ENCODE measurements around the gene PAN2.
"Not testable (repeated sequence)": the region's sequence is repeated elsewhere in the genome, so short reads cannot be mapped to it uniquely, and the experiment has no call there.

Gene PAN2

GRCh38 chr12:56339158-56339422 lies 5.3 kb upstream of the PAN2 start:
- DNase-seq: no peak

DNA sequence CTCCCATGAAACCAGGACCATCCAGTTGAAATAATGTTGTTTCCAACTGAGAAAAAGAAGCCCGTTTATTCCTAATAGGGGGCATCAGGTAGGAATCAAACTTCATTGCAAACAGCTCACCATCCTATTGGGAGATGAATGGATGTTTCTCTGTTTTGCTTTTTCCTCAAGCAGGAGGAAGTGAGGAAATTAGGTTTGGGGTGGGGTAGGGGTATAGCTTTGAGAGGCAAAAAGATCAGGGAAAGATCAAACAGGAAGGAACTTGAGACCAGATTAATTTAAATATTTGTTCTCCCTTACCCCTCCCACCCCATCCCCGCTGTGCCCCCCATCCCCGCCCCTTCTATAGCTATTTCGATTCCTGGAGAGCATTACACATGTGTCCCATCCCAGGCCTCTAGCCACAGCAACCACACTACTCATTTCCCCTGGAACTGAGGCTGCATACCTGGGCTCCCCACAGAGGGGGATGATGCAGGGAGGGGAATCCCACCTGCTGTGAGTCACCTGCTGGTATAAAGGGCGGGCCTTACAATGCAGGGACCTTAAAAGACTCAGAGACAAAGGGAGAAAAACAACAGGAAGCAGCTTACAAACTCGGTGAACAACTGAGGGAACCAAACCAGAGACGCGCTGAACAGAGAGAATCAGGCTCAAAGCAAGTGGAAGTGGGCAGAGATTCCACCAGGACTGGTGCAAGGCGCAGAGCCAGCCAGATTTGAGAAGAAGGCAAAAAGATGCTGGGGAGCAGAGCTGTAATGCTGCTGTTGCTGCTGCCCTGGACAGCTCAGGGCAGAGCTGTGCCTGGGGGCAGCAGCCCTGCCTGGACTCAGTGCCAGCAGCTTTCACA lies 4.7 kb upstream of the PAN2 start, which contains the start of gene IL23A:
Gene IL23A (plus strand): TSS at position 577 of the 850 bp plus-strand sequence. CDS start 161 bp downstream, at position 738.
- no peak for DNase-seq

GRCh38 chr12:56337753-56338251 lies 4.0 kb upstream of the PAN2 start:
- DNase-seq: no peak

- no peak for DNase-seq
Observed at GRCh38 chr12:56336361-56337167, 2.8 kb upstream of the PAN2 start.

DNA sequence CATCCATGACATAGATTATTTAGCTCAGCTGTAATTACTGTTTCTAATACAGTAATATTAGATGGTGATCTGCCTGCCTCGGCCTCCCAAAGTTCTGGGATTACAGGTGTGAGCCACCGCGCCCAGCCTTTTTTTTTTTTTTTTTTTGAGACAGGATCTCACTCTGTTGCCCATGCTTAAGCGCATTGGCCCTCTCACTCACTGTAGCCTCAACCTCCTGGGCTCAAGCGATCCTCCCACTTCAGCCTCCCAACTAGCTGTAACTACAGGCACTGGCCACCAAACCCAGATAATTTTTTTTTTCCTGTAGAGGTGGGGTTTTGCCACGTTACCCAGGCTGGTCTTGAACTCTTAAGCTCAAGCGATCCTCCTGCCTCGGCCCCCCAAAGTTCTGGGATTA lies 1.7 kb upstream of the PAN2 start:
- DNase-seq: not testable (repeated sequence)

GRCh38 chr12:56334490-56334793 lies 642 bp upstream of the PAN2 start:
- DNase-seq: no peak

DNA sequence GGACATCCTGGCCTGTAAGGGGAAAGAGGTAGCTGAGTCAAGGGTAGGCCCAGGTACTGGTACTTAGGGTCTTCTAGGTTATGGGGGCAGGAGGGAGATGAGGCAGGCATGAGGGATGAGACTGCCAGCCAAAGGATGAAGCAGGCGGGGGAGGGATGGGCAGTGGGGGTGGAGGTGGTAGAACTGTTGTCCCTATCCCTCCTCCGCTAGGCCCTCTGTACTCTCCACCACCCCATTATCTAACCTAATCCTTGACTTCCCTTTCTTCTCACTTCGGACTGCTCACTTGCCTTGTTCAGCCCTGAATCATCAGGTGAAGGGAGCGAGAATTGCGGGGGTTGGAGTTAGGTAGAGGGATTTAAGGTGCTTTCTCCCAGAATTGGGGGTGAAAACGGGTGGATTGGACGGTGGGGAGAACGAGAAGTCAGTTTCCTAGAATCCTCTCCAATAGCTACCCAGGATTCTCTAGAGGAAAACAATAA lies 562 bp downstream of the PAN2 start:
- no peak for DNase-seq

DNA sequence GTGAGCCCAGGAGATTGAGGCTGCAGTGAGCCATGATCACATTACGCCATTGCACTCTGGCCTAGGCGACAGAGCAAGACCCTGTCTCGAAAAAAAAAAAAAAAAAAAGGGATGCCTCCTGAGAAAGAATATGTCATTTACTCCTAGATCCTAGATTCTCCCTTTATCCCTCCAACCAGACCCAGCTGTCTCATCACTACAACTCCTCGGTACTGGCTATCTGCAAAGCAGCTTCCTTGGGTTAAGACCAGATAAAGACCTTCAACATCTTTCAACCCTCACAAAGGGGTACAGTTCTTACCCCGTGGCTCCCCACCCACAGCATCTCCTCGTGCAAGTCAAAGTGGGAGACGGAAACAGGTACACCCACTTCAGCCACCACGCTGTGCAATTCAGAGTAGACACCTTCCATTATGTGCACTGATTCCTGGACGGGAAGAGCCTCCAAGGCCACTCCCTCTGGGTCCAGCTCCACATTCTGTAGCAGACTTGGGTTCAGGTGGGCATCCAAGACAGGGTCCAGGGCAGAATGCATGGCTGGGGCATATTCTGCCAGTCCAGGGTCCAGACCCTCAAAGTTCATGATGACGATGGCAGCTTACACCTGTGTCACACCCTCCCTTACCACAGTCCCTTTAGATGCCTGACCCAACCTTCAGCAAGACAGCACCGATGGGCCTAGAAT lies 1.1 kb downstream of the PAN2 start:
- DNase-seq: no peak

- DNase-seq: no peak
Observed at GRCh38 chr12:56330936-56331490, 2.8 kb downstream of the PAN2 start.

DNA sequence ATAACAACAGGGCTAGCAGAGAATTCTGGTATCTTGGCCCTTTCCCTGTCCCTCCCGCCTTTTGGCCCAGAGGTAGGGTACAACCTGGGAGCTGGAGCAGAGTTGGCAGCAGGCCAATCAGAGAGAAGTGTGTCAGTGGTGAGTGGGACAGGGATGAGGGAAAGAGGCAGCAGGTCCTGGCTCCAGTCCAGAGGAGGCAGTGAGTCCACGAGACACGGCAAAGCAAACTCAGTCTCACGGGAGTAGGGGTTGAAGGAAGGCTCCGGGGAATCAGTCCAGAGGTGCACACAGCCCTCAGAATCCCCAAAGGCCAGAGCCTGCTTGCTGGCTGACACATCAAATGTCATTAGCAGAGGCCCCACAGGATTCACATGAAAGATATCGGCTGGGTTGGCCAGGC lies 7.3 kb downstream of the PAN2 start:
- DNase-seq: no peak

- DNase-seq: no peak
Observed at GRCh38 chr12:56326126-56326525, 7.7 kb downstream of the PAN2 start.

GRCh38 chr12:56324206-56324605 lies 9.6 kb downstream of the PAN2 start:
- no peak for DNase-seq

GRCh38 chr12:56321610-56322009 lies 12.2 kb downstream of the PAN2 start:
- DNase-seq: not testable (repeated sequence)

DNA sequence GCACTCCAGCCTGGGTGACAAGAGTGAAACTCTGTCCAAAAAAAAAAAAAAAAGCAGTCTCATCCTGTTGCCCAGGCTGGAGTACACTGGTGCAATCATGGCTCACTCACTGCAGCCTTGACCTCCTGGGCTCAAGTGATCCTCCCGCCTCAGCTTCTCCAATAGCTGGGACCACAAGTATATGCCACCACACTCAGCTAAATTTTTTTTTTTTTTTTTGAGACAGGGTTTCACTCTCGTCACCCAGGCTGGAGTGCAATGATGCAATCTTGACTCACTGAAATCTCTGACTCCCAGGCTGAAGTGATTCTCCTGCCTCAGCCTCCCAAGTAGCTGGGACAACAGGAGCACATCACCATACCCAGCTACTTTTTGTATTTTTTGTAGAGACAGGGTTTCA lies 12.8 kb downstream of the PAN2 start:
- DNase-seq: no peak

- no peak for DNase-seq
Observed at GRCh38 chr12:56317675-56318074, 16.1 kb downstream of the PAN2 start.

GRCh38 chr12:56315622-56316473 lies 18.0 kb downstream of the PAN2 start, which contains the start of gene CNPY2:
Gene CNPY2, minus strand, starts transcription at chr12:56315988. Its CDS starts 771 bp downstream, at chr12:56315217.
- peak; percentile 43 for DNase-seq

GRCh38 chr12:56315249-56315621 lies 18.6 kb downstream of the PAN2 start:
- DNase-seq: no peak

GRCh38 chr12:56311003-56311402 lies 22.8 kb downstream of the PAN2 start:
- DNase-seq: no peak

- no peak for DNase-seq
Observed at GRCh38 chr12:56308714-56309113, 25.1 kb downstream of the PAN2 start.

GRCh38 chr12:56307221-56307965 lies 26.4 kb downstream of the PAN2 start:
- DNase-seq: no peak

DNA sequence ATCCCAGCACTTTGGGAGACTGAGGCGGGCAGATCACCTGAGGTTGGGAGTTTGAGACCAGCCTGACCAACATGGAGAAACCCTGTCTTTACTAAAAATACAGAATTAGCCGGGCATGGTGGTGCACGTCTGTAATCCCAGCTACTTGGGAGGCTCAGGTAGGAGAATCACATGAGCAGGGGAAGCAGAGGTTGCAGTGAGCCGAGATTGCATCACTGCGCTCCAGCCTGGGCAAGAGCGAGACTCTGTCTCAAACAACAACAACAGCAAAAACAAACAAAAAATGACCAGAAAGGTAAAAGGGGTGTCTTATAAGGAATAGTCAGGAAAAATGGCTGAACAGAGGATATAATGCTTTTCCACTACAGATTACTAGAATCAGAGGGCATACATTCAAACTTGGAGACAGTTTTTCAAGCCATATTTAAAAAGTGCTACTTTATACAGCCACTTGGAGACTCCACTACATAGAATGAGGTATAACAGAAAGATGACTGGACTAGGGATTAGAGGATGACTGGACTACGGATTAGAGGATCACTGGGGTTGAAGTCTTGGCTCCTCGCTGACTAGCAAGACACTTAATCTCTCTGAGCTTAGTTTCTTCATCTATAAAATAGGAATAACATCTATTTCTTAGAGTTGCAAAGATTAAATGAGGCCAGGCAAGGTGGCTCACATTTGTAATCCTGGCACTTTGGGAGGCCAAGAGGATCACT lies 28.8 kb downstream of the PAN2 start:
- DNase-seq: no peak

All from KG1 (cell line).